Mesodermal cell (in vitro differentiated cells): Measurements from ENCODE around the gene PTBP1.

ENCODE experiments used
- H3K27ac ChIP-seq: 2 replicates; pipeline ENCODE4 v1.7.0; 2013; ENCODE audit warnings: mild to moderate bottlenecking, low read depth, low read length, moderate library complexity; ENCODE audit not compliant: severe bottlenecking
- H3K36me3 ChIP-seq: 2 replicates; pipeline ENCODE4 v1.7.1; 2013; ENCODE audit warnings: mild to moderate bottlenecking, low read length, moderate library complexity; ENCODE audit not compliant: control insufficient read depth, insufficient read depth
- H3K4me1 ChIP-seq: one replicate; pipeline ENCODE4 v1.7.1; 2013; ENCODE audit warnings: mild to moderate bottlenecking, low read length; ENCODE audit not compliant: insufficient read depth, control insufficient read depth, poor library complexity, severe bottlenecking
- H3K4me3 ChIP-seq: 2 replicates; pipeline ENCODE4 v1.7.0; 2013; ENCODE audit warnings: low read length, control low read depth, mild to moderate bottlenecking; ENCODE audit not compliant: insufficient read depth, poor library complexity, severe bottlenecking; ENCODE audit errors: extremely low read depth
- H3K9me3 ChIP-seq: 2 replicates; pipeline ENCODE4 v1.7.1; 2013; ENCODE audit warnings: mild to moderate bottlenecking, low read length, moderate library complexity; ENCODE audit not compliant: control insufficient read depth
- WGBS, 2 experiments: methylation state at CpG; one replicate each; pipeline ENCODE4 v1.1.5; 2013; ENCODE audit warnings: missing lambda C conversion rate in 2 of 2; ENCODE audit not compliant: insufficient coverage in 2 of 2; 5-methylcytosine and 5-hydroxymethylcytosine counted together

PTBP1 gene

GRCh38 chr19:804419-805165 is 7.3 kb downstream of the PTBP1 start:
- H3K4me3 ChIP-seq, result no peak overlapping the region
- no peaks in the 10 kb centered on the region for H3K9me3 ChIP-seq
- peaks cover 99% of the 10 kb centered on the region for H3K36me3 ChIP-seq
- peaks cover 28% of the 10 kb centered on the region for H3K4me1 ChIP-seq
- peak overlapping the region; percentile 29 for H3K27ac ChIP-seq
- WGBS, 2 experiments, result 97 to 98% methylated on average over 38 to 53 of the region's 53 CpGs

- no peaks in the 10 kb centered on the region for H3K9me3 ChIP-seq
- H3K36me3 ChIP-seq, result peaks cover 99% of the 10 kb centered on the region
- H3K4me1 ChIP-seq, result peaks cover 23% of the 10 kb centered on the region
- H3K4me3 ChIP-seq, result no peak overlapping the region
- WGBS, 2 experiments, result 97% methylated on average over 31 to 33 of the region's 33 CpGs
- H3K27ac ChIP-seq, result no peak overlapping the region
Observed at GRCh38 chr19:805166-805551, 7.9 kb downstream of the PTBP1 start.

- Histone ChIP-seq H3K27ac (no peak overlapping the region), H3K4me3 (no peak overlapping the region), H3K4me1 (peaks cover 16% of the 10 kb centered on the region), H3K9me3 (no peaks in the 10 kb centered on the region), H3K36me3 (peaks cover 100% of the 10 kb centered on the region)
- 94 to 95% methylated on average over 86 to 93 of the region's 93 CpGs for WGBS, 2 experiments
Observed at GRCh38 chr19:805600-806550, 8.6 kb downstream of the PTBP1 start.

DNA sequence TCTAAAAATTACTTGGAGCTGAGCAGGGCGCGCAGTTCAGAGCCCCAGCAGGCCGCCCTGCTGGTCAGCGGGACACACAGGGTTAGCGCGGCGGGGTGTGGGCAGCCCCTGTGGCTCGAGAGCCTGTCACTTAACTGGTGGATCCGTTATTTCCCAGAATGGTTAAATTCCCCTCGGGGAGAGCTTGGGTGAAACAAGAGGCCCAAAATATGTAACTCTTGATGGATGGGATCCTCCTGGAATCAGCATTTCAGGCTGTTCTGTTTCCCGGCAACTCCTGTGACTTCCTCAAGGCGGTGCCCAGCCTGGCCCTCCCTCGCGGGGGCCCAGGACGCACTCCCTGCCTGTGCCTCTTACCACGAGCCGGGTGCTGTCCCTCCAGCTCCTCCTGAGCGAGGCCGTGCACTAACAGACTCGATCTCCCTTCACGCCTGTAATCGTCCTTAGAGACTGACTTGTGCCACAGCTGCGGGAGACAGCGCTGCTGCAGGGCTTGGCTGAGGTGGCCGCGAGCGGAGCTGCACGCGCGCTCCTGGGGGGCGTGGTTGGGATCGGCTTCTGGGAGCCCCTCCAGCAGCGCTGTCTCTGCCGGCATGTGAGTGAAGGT is 9.7 kb downstream of the PTBP1 start:
- WGBS, 2 experiments, result 92 to 96% methylated on average over 34 of the region's 34 CpGs
- peak overlapping the region; percentile 36 for H3K27ac ChIP-seq
- H3K36me3 ChIP-seq, result peaks cover 100% of the 10 kb centered on the region
- peaks cover 5% of the 10 kb centered on the region for H3K4me1 ChIP-seq
- H3K9me3 ChIP-seq, result no peaks in the 10 kb centered on the region
- no peak overlapping the region for H3K4me3 ChIP-seq

GRCh38 chr19:807627-808422 is 10.6 kb downstream of the PTBP1 start:
- no peaks in the 10 kb centered on the region for H3K9me3 ChIP-seq
- H3K4me1 ChIP-seq, result no peaks in the 10 kb centered on the region
- H3K4me3 ChIP-seq, result no peak overlapping the region
- H3K36me3 ChIP-seq, result peaks cover 95% of the 10 kb centered on the region
- peak overlapping the region; percentile 36 for H3K27ac ChIP-seq
- WGBS, 2 experiments, result 96 to 99% methylated on average over 41 to 42 of the region's 44 CpGs

GRCh38 chr19:808423-808775 is 11.1 kb downstream of the PTBP1 start:
- no peak overlapping the region for H3K4me3 ChIP-seq
- WGBS, 2 experiments, result 95 to 98% methylated on average over 19 to 23 of the region's 26 CpGs
- H3K36me3 ChIP-seq, result peaks cover 92% of the 10 kb centered on the region

GRCh38 chr19:810077-810855 is 13.0 kb downstream of the PTBP1 start:
- Histone ChIP-seq H3K27ac (no peak overlapping the region), H3K9me3 (no peaks in the 10 kb centered on the region), H3K36me3 (peaks cover 83% of the 10 kb centered on the region), H3K4me1 (no peaks in the 10 kb centered on the region), H3K4me3 (no peak overlapping the region)
- 96% methylated on average over 27 to 30 of the region's 30 CpGs for WGBS, 2 experiments

More at GRCh38 chr19:808423-808775, 11.1 kb downstream of the PTBP1 start:
- Histone ChIP-seq H3K9me3 (no peaks in the 10 kb centered on the region), H3K4me1 (no peaks in the 10 kb centered on the region), H3K27ac (no peak overlapping the region)

DNA sequence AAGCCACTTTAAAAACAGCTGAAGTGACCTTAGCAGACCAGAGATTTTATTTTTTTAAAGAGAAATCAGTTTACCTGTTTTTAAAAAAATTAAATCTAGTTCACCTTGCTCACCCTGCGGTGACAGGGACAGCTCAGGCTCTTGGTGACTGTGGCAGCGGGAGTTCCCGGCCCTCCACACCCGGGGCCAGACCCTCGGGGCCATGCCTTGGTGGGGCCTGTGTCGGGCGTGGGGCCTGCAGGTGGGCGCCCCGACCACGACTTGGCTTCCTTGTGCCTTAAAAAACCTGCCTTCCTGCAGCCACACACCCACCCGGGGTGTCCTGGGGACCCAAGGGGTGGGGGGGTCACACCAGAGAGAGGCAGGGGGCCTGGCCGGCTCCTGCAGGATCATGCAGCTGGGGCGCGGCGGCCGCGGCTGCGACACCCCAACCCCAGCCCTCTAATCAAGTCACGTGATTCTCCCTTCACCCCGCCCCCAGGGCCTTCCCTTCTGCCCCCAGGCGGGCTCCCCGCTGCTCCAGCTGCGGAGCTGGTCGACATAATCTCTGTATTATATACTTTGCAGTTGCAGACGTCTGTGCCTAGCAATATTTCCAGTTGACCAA is 13.7 kb downstream of the PTBP1 start:
- Histone ChIP-seq H3K36me3 (peaks cover 78% of the 10 kb centered on the region), H3K9me3 (no peaks in the 10 kb centered on the region), H3K4me3 (no peak overlapping the region), H3K27ac (peak overlapping the region; percentile 5), H3K4me1 (no peaks in the 10 kb centered on the region)
- 91 to 98% methylated on average over 8 to 23 of the region's 25 CpGs for whole genome bisulfite sequencing, 2 experiments

DNA sequence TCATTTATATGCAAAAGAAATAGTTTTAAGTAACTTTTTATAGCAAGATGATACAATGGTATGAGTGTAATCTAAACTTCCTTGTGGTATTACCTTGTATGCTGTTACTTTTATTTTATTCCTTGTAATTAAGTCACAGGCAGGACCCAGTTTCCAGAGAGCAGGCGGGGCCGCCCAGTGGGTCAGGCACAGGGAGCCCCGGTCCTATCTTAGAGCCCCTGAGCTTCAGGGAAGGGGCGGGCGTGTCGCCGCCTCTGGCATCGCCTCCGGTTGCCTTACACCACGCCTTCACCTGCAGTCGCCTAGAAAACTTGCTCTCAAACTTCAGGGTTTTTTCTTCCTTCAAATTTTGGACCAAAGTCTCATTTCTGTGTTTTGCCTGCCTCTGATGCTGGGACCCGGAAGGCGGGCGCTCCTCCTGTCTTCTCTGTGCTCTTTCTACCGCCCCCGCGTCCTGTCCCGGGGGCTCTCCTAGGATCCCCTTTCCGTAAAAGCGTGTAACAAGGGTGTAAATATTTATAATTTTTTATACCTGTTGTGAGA is 14.3 kb downstream of the PTBP1 start:
- H3K27ac ChIP-seq, result peak overlapping the region; percentile 5

More for the DNA sequence above, 14.3 kb downstream of the PTBP1 start:
- H3K4me3 ChIP-seq, result no peak overlapping the region
- H3K36me3 ChIP-seq, result peaks cover 75% of the 10 kb centered on the region
- 97 to 98% methylated on average over 11 to 14 of the region's 20 CpGs for WGBS, 2 experiments
- H3K4me1 ChIP-seq, result no peaks in the 10 kb centered on the region
- no peaks in the 10 kb centered on the region for H3K9me3 ChIP-seq
